NOMO-1 treated with dmso at 0.1 percent for 144 hours (cell line): ENCODE data around the gene AMPD3.

ENCODE experiments used
- DNase-seq: peaks from one replicate; lab custom pipeline; 2025; ENCODE audit not compliant: unreplicated experiment; lab: John Stamatoyannopoulos, UW

AMPD3 gene

GRCh38 chr11:10500757-10501684, 46.0 kb downstream of the AMPD3 start:
- no peak for DNase-seq

GRCh38 chr11:10502065-10502680, 47.1 kb downstream of the AMPD3 start:
- no peak for DNase-seq

- peak; percentile 40 for DNase-seq
Observed at GRCh38 chr11:10502770-10503169, 47.7 kb downstream of the AMPD3 start.

GRCh38 chr11:10503221-10503620, 48.2 kb downstream of the AMPD3 start:
- peak; percentile 62 for DNase-seq

DNA sequence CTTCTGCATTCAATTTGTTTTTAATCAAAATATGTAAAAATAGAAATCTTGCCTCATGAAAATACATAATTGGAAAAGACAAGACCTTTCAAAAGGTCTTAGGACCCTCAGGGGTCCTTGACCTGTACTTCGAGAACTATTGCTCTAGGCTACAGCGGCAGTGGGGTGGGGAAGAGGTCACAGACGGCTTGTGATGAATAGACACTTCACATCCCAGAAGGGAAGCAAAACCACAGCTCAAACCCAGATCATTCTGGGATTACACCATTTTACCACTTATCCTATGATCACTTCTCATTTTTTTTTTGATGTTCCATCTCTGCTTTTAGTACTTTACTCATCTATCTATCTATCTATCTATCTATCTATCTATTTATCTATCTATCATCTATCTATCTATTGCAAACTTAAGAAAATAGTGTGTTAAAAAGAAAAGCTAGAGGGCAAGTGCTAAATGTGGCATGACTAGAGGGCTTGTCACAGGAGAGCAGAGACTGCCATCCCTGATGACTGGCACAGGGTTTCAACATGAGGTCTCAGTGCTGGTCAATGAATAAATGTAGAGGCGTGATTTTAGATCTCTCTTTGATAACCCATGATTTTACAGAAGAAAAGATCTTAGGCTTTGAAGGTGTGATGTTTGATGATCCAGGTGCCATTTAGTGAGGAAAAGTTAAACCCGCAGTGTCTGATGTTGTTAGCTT, 48.9 kb downstream of the AMPD3 start:
- DNase-seq, result peak; percentile 62

DNA sequence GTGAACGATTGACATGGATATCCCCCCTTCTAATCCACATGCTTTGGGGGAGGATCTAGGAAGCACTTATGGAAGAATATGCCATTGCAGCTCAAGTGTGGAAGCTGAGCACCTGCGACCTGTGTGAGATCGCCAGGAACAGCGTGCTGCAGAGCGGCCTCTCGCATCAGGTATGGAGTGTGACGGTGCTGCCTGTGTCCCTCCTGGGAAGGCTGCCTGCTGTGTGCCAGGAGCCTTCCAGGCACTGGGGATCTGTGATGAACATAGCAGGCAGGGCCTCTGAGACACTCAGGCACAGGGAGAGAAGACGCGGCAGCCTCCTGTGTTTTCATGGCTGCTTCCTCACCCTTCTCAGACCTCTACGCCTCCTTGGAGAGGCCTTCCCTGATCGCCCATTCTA, 49.4 kb downstream of the AMPD3 start:
- DNase-seq, result no peak

- no peak for DNase-seq
Observed at GRCh38 chr11:10505278-10506007, 50.4 kb downstream of the AMPD3 start.

DNA sequence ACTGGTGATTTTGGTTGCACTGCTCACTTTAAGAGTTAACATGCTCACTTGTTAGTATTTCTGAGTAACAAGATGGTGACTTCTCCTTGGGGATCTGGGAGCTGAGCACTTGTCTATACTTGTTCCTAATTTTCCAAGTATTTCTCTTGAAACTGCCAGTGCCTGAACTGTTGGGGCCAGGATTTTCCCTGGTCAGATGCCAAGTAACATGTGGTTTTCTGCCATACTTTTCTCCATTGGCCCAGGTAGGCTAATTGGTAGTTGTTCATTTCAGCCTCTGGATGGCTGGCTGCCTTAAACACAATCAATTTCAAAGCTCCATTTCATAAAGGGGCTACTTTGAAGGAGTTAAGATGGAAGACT, 50.9 kb downstream of the AMPD3 start:
- no peak for DNase-seq

DNA sequence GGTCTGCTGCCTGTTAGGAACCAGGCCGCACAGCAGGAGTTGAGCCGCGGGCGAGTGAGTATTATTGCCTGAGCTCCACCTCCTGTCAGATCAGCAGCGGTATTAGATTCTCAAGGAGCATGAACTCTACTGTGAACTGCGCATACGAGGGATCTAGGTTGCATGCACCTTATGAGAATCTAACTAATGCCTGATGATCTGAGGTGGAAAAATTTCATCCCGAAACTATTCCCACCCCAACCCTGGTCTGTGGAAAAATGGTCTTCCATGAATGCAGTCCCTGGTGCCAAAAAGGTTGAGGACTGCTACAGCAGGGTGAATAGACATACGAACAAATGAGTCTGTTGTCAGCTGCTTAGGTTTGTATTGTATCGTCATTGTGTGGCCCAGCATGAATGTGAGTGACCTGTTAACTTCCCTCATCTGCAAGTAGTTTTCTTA, 56.1 kb downstream of the AMPD3 start:
- no peak for DNase-seq

- no peak for DNase-seq
Observed at GRCh38 chr11:10514202-10514601, 59.1 kb downstream of the AMPD3 start.

GRCh38 chr11:10514709-10515108, 59.6 kb downstream of the AMPD3 start:
- DNase-seq, result no peak

GRCh38 chr11:10515418-10515817, 60.4 kb downstream of the AMPD3 start:
- DNase-seq, result no peak

DNA sequence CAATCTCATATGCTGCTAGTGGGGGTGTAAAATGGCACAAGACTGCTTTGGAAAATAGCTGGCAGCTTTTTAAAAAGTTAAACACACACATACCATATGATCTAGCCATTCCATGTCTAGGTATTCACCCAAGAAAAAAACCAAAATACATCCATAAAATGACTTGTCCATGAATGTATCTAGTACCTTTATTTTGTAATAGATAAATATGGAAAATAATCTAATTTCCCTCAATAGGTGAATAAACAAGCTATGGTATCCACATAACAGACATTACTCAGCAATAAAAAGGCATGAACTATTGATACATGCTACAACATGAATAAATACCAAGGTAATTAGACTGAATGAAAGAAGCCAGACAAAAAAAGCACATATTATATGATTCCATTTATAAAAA, 63.1 kb downstream of the AMPD3 start:
- DNase-seq, result no peak

DNA sequence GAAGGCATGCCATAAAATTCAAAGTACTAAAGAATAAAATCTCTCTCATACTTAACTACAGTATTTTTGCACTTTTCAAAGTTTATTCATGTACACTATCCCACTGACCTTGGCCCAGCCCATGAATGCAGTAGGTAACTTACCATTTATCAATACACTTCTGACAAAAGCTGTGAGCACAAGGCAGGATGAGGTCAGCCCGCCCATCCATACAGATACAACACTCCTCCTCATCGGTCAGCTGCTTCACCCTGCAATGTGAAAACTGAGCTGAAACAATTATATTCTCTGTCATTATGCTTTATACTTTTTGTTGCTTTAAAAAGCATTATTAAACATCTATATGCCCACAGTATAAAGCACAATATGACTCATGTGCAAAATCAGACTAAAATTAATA, 63.8 kb downstream of the AMPD3 start:
- DNase-seq, result no peak

DNA sequence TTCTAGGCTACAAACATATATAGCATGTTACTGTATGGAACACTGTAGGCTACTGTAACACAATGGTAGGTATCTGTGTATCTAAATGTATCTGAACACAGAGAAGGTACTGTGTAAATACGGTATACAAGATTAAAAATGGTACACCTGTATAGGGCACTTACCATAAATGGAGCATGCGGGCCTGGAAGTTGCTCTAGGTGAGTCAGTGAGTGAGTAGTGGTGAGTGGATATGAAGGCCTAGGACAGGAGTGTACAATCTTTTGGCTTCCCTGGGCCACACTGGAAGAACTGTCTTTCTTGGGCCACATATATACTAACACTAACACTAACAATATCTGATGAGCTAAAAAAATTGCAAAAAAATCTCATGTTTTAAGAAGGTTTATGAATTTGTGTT, 64.6 kb downstream of the AMPD3 start:
- DNase-seq, result no peak

GRCh38 chr11:10520562-10520961, 65.5 kb downstream of the AMPD3 start:
- DNase-seq, result no peak

DNA sequence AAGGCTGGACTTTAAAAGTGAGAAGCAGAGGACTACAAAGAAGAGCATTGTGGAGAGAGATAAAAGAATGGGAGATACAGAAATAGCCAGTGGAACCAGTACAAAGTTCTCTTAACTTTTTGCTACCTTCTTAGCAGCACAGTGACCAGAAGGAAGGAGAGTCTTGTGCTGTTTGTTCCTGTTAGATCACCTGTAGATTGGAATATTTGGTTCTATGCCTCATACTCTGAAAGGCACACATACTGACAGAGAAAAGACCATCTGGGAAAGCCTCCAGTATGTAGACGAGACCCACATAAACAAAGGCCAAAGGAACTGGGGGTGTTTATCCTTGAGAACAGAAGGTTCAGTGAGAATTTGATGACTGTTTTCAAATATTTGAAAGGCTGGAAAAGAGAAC, 67.2 kb downstream of the AMPD3 start:
- no peak for DNase-seq

- DNase-seq, result no peak
Observed at GRCh38 chr11:10522921-10523320, 67.9 kb downstream of the AMPD3 start.

DNA sequence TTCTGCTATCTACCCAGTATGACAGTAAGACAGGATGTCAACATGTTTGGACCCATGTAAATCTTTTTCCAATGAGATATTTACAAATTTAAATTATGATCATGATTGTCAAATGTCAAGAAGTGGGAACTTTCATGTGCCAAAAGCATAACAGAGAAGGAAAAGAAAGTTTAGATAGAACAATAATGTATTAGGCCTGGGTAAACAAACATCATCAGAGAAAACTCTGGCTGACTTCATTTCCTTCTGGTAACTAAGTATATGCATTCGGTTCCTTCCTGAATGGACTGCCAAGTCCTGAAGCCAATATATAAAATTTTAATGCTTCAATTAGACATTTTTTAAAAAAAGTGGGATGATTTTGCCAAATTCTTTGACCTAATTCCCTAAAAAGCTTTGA, 69.4 kb downstream of the AMPD3 start:
- DNase-seq, result no peak

- no peak for DNase-seq
Observed at GRCh38 chr11:10526974-10527918, 72.2 kb downstream of the AMPD3 start.
